ENCODE results near the gene IRX6.

IRX6 gene

GRCh38 chr16:55324285-55325079, 479 bp downstream of the IRX6 start:
- DNase-seq, result no peak

- DNase-seq, result no peak
Measured at GRCh38 chr16:55325080-55325447, 1.1 kb downstream of the IRX6 start.

DNA sequence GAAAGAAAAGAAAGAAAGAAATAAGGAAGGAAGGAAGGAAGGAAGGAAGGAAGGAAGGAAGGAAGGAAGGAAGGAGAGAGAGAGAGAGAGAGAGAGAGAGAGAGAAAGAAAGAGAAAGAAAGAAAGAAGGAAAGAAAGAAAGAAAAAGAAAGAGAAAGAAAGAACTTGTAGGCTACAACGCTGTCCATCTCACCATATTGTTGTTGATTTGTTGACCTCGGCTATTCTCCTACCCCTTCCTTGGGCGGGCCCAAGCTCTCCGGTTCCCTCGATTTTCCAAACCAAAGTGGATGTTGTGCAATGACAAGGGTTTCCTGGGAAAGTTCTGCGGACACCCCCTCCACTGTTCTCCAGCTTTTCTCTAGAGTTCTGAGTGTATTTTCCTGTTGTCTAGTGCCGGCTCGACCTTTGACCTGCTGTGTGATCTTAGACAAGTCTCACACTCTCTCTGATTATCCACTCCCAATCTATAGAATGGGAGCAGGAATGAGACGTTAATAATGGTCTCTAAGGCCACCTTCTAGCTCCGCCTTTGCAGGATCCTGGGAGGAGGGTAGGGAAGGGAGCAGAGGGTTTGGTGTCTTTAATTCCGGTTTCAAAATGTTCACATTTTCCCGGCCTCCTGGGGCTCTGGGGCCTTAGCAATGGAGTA, 1.6 kb downstream of the IRX6 start:
- no peak for DNase-seq

DNA sequence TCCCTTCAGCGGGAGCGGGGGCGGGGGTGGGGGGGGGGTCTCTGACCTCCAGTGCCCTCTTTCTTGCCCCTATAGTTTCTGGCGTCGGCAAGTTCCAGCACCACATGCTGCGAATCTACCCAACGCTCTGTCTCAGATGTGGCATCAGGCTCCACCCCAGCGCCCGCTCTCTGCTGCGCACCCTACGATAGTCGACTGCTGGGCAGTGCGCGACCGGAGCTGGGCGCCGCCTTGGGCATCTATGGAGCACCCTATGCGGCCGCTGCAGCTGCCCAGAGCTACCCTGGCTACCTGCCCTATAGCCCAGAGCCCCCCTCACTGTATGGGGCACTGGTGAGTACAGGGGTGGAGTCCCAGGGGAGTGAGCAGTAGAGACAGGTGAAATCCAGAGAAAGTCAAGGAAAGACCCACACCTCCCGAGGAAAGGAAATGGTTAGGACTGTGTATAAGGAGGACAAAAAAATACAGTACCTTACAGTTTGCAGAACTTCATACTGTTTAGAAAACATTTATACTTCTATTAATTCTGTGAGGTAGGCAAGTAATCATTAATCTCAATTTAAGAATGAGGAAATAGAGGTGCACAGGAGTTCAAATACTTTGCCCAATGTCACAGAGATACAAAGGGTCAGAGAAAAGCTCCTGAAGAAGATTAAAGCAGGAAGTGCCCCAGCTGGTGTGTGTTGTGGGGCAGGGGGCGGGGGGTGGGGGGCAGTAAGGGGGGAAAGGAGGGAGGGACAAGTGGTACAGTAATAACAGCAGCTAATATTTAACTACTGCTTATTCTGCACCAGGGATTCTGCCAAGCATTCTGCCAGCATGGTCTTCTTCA, 2.5 kb downstream of the IRX6 start:
- no peak for DNase-seq

GRCh38 chr16:55328611-55329569, 4.9 kb downstream of the IRX6 start:
- no peak for DNase-seq

GRCh38 chr16:55329791-55330428, 5.9 kb downstream of the IRX6 start:
- DNase-seq, result no peak

DNA sequence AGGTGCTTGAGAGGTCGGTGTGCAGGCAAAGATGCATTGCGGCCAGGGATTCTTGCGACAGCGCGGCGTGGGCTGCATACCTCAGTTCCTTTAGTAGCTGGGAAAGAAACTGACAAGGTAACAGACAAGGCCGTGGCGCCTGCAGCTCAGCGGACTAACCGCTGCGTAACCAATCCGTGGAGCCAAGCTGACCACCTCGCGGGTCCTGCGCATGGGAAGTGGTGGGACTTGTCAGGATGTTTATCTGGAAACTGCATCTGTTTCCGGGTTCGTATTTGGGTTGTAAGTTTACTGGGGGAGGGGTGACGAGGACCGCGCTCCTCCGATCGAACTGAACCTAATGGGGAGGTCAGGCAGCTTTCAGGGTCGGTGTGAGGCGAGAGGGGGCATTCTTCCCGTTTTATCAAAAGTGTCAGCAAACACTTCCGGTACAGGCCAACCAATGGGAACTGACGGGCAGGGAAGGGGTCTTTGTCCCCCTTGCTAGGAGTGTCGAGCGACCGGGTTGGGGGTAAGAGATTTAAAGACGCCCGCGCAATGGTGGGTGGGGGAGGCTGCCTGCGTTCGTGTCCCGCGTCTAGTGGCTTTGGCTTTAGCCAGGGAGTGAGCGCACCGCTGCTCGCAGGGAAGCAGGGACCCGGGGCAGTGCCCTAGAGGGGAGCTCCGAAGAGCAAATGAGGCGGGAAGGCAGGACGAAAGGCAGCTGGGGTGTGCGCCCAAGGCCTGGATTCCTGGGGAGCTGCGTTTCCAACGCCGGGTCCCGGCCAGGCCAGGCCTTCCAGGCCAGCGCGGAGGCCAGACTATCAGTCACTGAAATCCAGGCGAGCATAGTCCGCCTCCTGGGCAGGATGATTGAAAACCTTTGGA, 7.0 kb downstream of the IRX6 start:
- peak; percentile 20 for DNase-seq

DNA sequence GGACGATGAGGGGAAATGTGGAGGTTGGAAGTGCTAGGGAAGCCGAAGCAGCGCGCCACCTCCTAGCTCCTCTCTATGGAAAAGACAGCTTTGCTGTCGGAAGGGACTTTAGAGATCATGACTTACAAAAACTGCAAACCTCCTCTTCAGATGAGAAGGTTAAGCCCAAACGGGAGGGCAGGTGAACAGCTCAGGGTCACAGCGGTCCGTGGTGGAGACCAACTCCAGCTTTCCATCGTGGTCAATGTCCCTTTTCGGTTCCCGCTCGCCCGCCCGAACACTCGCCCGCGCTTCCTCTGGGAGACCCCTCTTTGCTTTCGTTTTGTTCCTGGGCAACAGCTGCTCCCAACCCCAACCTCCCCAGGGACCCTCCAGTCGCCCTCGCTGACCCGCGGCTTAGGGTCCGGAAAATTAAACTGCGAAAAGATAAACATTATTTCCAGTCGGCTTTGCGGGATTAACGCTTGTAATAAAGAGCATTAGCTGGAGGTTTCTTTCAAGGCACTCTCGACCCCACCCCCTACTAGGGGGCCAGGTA, 7.7 kb downstream of the IRX6 start:
- DNase-seq, result no peak

- peak; percentile 78 for DNase-seq
Measured at GRCh38 chr16:55333684-55334083, 9.7 kb downstream of the IRX6 start.

DNA sequence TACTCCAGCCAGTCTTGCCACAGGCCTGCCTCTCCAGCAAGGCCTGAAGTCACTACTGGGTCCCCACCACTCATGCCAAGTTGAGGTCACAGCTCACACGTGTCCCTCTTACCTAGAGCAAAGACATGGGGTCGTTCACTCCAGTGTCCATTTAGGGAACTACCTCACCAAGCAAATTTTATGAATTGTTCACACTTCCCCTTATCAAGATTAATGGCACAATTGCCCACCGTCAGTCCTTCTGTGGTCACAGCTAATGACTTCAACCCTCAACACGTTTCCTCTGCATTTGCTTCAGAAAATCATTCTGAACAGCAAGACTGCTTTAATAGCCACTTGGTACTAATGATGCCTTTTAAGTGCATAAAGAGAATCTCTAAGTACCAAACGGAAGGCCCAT, 14.6 kb downstream of the IRX6 start:
- DNase-seq, result peak; percentile 46

- no peak for DNase-seq
Measured at GRCh38 chr16:55340445-55340844, 16.4 kb downstream of the IRX6 start.

DNA sequence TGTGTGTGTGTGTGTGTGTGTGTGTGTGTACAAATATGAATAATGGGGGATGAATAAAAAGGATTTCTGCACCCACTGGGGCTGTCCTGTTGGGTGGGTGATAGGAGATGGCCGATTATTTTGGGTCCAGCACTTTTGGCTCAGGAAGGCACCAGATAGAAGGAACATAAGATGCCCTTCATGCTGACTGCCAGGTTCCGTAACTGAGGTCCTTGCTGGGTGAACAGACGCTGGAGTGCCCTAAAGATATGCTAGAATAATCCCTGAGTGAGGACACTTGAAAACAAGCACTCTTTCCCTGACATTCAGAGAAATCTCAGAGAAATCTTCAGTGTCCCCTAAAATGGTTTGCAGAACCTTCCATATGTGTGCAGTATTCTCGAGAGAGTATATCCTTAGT, 17.7 kb downstream of the IRX6 start:
- no peak for DNase-seq

GRCh38 chr16:55346475-55346874, 22.5 kb downstream of the IRX6 start:
- no peak for DNase-seq

- no peak for DNase-seq
Measured at GRCh38 chr16:55349867-55350266, 25.9 kb downstream of the IRX6 start.

DNA sequence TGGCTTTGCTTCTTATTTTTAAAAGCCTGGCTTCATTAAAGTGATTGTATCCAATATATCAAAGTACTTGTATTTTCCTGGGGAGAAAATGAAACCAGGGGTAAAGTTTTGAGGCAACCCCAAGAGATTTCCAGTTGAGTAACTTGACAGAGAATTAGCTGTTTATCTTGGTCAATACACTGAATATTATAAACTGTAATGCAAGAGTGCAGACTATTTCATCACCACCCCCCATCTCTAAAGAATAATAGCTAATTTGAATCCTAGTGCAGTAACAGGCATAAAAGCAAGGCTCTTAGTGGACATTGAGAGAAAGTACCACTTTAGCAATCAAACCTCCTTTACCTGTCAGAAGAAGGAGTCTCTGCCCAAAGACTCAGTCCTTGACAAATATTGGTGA, 27.0 kb downstream of the IRX6 start:
- no peak for DNase-seq

GRCh38 chr16:55351936-55352335, 27.9 kb downstream of the IRX6 start:
- DNase-seq, result no peak

- DNase-seq, result peak; percentile 11
Measured at GRCh38 chr16:55357241-55357640, 33.2 kb downstream of the IRX6 start.

DNA sequence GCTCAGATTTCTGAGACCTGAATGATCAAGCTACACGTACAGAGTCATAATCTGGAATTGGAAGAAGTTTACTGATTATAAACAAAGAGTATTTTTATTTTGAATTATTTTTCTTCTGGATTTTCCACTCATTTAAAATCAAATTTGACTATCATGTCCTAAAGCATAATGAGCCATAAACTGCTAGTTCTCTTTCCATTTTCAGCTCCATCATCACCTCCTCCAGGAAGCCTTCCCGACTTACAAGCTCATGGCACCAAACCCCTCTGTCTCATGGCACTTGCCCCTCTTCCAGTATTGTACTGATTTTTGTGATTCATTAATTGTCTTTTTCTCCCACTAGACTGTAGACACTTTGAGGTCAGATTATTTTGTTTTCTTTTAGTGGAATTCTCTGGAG, 35.9 kb downstream of the IRX6 start:
- DNase-seq, result no peak

GRCh38 chr16:55364811-55365210, 40.8 kb downstream of the IRX6 start:
- DNase-seq, result no peak

DNA sequence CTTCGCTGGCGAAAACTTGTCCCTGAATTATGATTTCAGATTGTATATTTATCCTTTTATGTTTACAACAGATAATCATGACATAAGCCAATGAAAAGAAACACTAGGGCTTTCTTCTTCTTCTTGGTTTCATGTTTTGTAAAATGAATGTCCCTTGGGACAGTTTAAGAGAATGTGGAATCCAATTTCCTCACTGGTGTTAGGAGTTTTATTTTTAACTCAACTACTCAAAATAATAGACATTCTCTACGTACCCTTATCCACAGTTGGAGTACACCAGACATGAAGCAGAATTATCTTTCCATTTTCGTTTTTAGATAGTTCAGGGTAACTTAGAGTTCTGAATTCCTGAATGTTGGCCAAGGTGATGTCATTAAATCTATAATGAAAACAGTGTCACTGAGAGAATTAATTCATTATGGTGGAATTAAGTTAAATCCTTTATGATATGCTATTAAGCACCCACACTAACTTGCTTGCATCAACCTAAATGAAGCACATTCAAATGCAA, 43.4 kb downstream of the IRX6 start:
- DNase-seq, result no peak

Data from hematopoietic multipotent progenitor cell treated with erythropoietin and hydrocortisone succinate and interleukin-3 and kit ligand, for 4 days (in vitro differentiated cells).